Effector memory CD8-positive, alpha-beta T cell (primary cell): ENCODE data around the gene MED1.
A peak's percentile ranks its signal among the peaks of the same experiment; 100 is the strongest.
"Not testable (repeated sequence)": the region's sequence is repeated elsewhere in the genome, so short reads cannot be mapped to it uniquely, and the experiment has no call there.

Experiments used
- ATAC-seq: fragments of 150-1000 bp; cut with Tn5 transposase; replicated peaks from 2 replicates; pipeline ENCODE4 v1.10.0; 2021; ENCODE audit warnings: mild to moderate bottlenecking, moderate library complexity
- DNase-seq, 3 experiments: peaks; one replicate each; pipeline ENCODE4 v3.0.0; 2021
- H3K27ac Mint-ChIP-seq, 2 donors: one replicate each; pipeline ENCODE4 v1.8.0; 2022; ENCODE audit warnings: mild to moderate bottlenecking in 2 of 2, mixed read lengths in 2 of 2, moderate library complexity in 2 of 2
- H3K27me3 Mint-ChIP-seq, 2 donors: one replicate each; pipeline ENCODE4 v1.8.0; 2022; ENCODE audit warnings: mixed read lengths in 2 of 2
- H3K36me3 Mint-ChIP-seq: one replicate; pipeline ENCODE4 v1.8.0; 2022; ENCODE audit warnings: mild to moderate bottlenecking, moderate library complexity, mixed read lengths; ENCODE audit not compliant: insufficient read depth
- H3K4me1 Mint-ChIP-seq, 2 donors: one replicate each; pipeline ENCODE4 v1.8.0; 2022; ENCODE audit warnings: low read depth in 2 of 2, mixed read lengths in 2 of 2
- H3K4me3 Mint-ChIP-seq, 2 donors: one replicate each; pipeline ENCODE4 v1.8.0; 2022; ENCODE audit warnings: mild to moderate bottlenecking in 2 of 2, mixed read lengths in 2 of 2, moderate library complexity in 2 of 2
- H3K9me3 Mint-ChIP-seq, 2 donors: one replicate each; pipeline ENCODE4 v1.8.0; 2022; ENCODE audit warnings: mixed read lengths in 2 of 2

The MED1 gene

GRCh38 chr17:39367805-39368204 is 83.3 kb downstream of the MED1 start:
- not testable (repeated sequence) for DNase-seq, ATAC-seq, H3K4me3 Mint-ChIP-seq, H3K9me3 Mint-ChIP-seq, H3K36me3 Mint-ChIP-seq, H3K27me3 Mint-ChIP-seq, H3K27ac Mint-ChIP-seq
- peaks cover 4 to 23% of the 10 kb centered on the region in 2 donors for H3K4me1 Mint-ChIP-seq

- Mint-ChIP-seq H3K27ac (peak overlapping the region in 1 of 2 donors; percentile 68), H3K4me1 (peaks cover 4 to 21% of the 10 kb centered on the region in 2 donors), H3K9me3 (no peaks in the 10 kb centered on the region), H3K36me3 (peaks cover 7% of the 10 kb centered on the region), H3K4me3 (no peak overlapping the region), H3K27me3 (no peaks in the 10 kb centered on the region)
- no peak for DNase-seq
- no peak for ATAC-seq
Measured at GRCh38 chr17:39365872-39366271, 85.2 kb downstream of the MED1 start.

- DNase-seq, result no peak
- Mint-ChIP-seq H3K4me1 (peaks cover 4 to 22% of the 10 kb centered on the region in 2 donors), H3K9me3 (no peaks in the 10 kb centered on the region), H3K27ac (peak overlapping the region in 1 of 2 donors; percentile 68), H3K4me3 (no peak overlapping the region), H3K36me3 (peaks cover 7% of the 10 kb centered on the region), H3K27me3 (no peaks in the 10 kb centered on the region)
- ATAC-seq, result no peak
Measured at GRCh38 chr17:39365242-39365641, 85.8 kb downstream of the MED1 start.

GRCh38 chr17:39364236-39365025 is 86.6 kb downstream of the MED1 start:
- peaks cover 7% of the 10 kb centered on the region for H3K36me3 Mint-ChIP-seq
- DNase-seq (no peak), ATAC-seq (no peak)
- no peaks in the 10 kb centered on the region for H3K9me3 Mint-ChIP-seq
- peak overlapping the region; percentile 54 to 57 for H3K27ac Mint-ChIP-seq
- no peaks in the 10 kb centered on the region for H3K27me3 Mint-ChIP-seq
- H3K4me3 Mint-ChIP-seq, result no peak overlapping the region
- H3K4me1 Mint-ChIP-seq, result peaks cover 4 to 22% of the 10 kb centered on the region in 2 donors

- Mint-ChIP-seq H3K9me3 (no peaks in the 10 kb centered on the region), H3K36me3 (peaks cover 12% of the 10 kb centered on the region), H3K27me3 (no peaks in the 10 kb centered on the region), H3K4me3 (no peak overlapping the region), H3K4me1 (peaks cover under 1 to 19% of the 10 kb centered on the region in 2 donors), H3K27ac (peak overlapping the region in 1 of 2 donors; percentile 35)
- no peak for DNase-seq
- no peak for ATAC-seq
Measured at GRCh38 chr17:39361064-39361463, 90.0 kb downstream of the MED1 start.

GRCh38 chr17:39360537-39360936 is 90.5 kb downstream of the MED1 start:
- ATAC-seq (no peak), DNase-seq (no peak)
- H3K4me1 Mint-ChIP-seq, result peaks cover 0 to 18% of the 10 kb centered on the region in 2 donors
- H3K4me3 Mint-ChIP-seq, result no peak overlapping the region
- peak overlapping the region in 1 of 2 donors; percentile 35 for H3K27ac Mint-ChIP-seq
- peaks cover 13% of the 10 kb centered on the region for H3K36me3 Mint-ChIP-seq
- H3K9me3 Mint-ChIP-seq, result no peaks in the 10 kb centered on the region
- no peaks in the 10 kb centered on the region for H3K27me3 Mint-ChIP-seq

- Mint-ChIP-seq H3K4me3 (no peak overlapping the region), H3K27ac (no peak overlapping the region), H3K9me3 (no peaks in the 10 kb centered on the region), H3K27me3 (no peaks in the 10 kb centered on the region), H3K4me1 (peaks cover 0 to 14% of the 10 kb centered on the region in 2 donors), H3K36me3 (peaks cover 16% of the 10 kb centered on the region)
- no peak for ATAC-seq
- DNase-seq, result no peak
Measured at GRCh38 chr17:39359994-39360393, 91.1 kb downstream of the MED1 start.

GRCh38 chr17:39357986-39358385 is 93.1 kb downstream of the MED1 start:
- DNase-seq (no peak), ATAC-seq (no peak)
- peaks cover 11% of the 10 kb centered on the region for H3K36me3 Mint-ChIP-seq
- H3K27ac Mint-ChIP-seq, result no peak overlapping the region
- H3K4me1 Mint-ChIP-seq, result peaks cover 0 to 14% of the 10 kb centered on the region in 2 donors
- no peaks in the 10 kb centered on the region for H3K27me3 Mint-ChIP-seq
- no peaks in the 10 kb centered on the region for H3K9me3 Mint-ChIP-seq
- H3K4me3 Mint-ChIP-seq, result no peak overlapping the region

- ATAC-seq (no peak), DNase-seq (no peak)
- Mint-ChIP-seq H3K27ac (no peak overlapping the region), H3K4me1 (peaks cover 0 to 14% of the 10 kb centered on the region in 2 donors), H3K4me3 (no peak overlapping the region), H3K9me3 (no peaks in the 10 kb centered on the region), H3K27me3 (no peaks in the 10 kb centered on the region), H3K36me3 (peaks cover 11% of the 10 kb centered on the region)
Measured at GRCh38 chr17:39357488-39357887, 93.6 kb downstream of the MED1 start.
